CD14-positive monocyte (primary cell): ENCODE measurements around the gene FSD2. TPM values are rescaled to one million over a fixed set of nuclear protein-coding genes. Genes with fewer than 3 reads are reported as not detected.

Experiments
- DNase-seq, 3 donors: peaks; one replicate each; pipeline ENCODE4 v3.0.0-alpha.2; 2011 to 2022
- H2AFZ ChIP-seq: 2 replicates; pipeline ENCODE4 v1.6.0; 2012; ENCODE audit warnings: mild to moderate bottlenecking, low read depth, low read length, inconsistent platforms; ENCODE audit not compliant: insufficient read depth, poor library complexity, severe bottlenecking
- H3K27ac ChIP-seq, 2 donors: 1 replicate in 1 of 2; 2 replicates in 1 of 2; pipeline ENCODE4 v1.5.1; 2012 to 2013; ENCODE audit warnings: low read length in 2 of 2, control low read depth in 1 of 2, inconsistent platforms in 1 of 2, low read depth in 1 of 2, mild to moderate bottlenecking in 1 of 2
- H3K27me3 ChIP-seq, 2 donors: one replicate each; pipeline versions ENCODE4 v1.6.0 to v1.6.1; 2011 to 2013; ENCODE audit warnings: low read length in 2 of 2; ENCODE audit not compliant: control insufficient read depth in 2 of 2, insufficient read depth in 2 of 2
- H3K36me3 ChIP-seq, 2 donors: replicated peaks in 1 of 2; 1 replicate in 1 of 2; 2 replicates in 1 of 2; pipeline versions ENCODE4 v1.5.1 to v1.6.1; 2012 to 2013; ENCODE audit warnings: low read length in 2 of 2, control low read depth in 1 of 2, inconsistent platforms in 1 of 2, mild to moderate bottlenecking in 1 of 2; ENCODE audit not compliant: insufficient read depth in 2 of 2, control insufficient read depth in 1 of 2
- H3K4me1 ChIP-seq, 2 donors: 1 replicate in 1 of 2; 2 replicates in 1 of 2; pipeline versions ENCODE4 v1.5.1 to v1.6.1; 2012 to 2013; ENCODE audit warnings: low read length in 2 of 2, control low read depth in 1 of 2, inconsistent platforms in 1 of 2, mild to moderate bottlenecking in 1 of 2, moderate library complexity in 1 of 2; ENCODE audit not compliant: insufficient read depth in 2 of 2, control insufficient read depth in 1 of 2
- H3K4me2 ChIP-seq: replicated peaks from 2 replicates; pipeline ENCODE3; 2012; ENCODE audit warnings: low read length, moderate library complexity, mild to moderate bottlenecking; ENCODE audit not compliant: poor library complexity, severe bottlenecking; ENCODE audit errors: extremely low read depth
- H3K4me3 ChIP-seq, 3 experiments: fragments of 200-600 bp in 1 of 3; sonication (generic) in 1 of 3; replicated peaks in 1 of 3; 1 replicate in 2 of 3; 2 replicates in 1 of 3; pipeline ENCODE4 v1.5.1; 2011 to 2013; ENCODE audit warnings: low read length in 3 of 3, mild to moderate bottlenecking in 3 of 3, control low read depth in 2 of 3, low read depth in 2 of 3, inconsistent platforms in 1 of 3, moderate library complexity in 1 of 3
- H3K79me2 ChIP-seq: 2 replicates; pipeline ENCODE4 v1.6.0; 2012; ENCODE audit warnings: mild to moderate bottlenecking, control low read depth, inconsistent platforms, low read length, moderate library complexity; ENCODE audit not compliant: insufficient read depth
- H3K9ac ChIP-seq: 2 replicates; pipeline ENCODE4 v1.6.0; 2017; ENCODE audit warnings: low read length, mild to moderate bottlenecking; ENCODE audit not compliant: insufficient read depth, poor library complexity, severe bottlenecking
- H3K9me3 ChIP-seq, 2 donors: replicated peaks in 1 of 2; 1 replicate in 1 of 2; 2 replicates in 1 of 2; pipeline versions ENCODE4 v1.5.1 to v1.6.1; 2012 to 2013; ENCODE audit warnings: low read length in 2 of 2, control low read depth in 1 of 2; ENCODE audit not compliant: control insufficient read depth in 1 of 2, insufficient read depth in 1 of 2
- H4K20me1 ChIP-seq: 2 replicates; pipeline ENCODE4 v1.6.0; 2012; ENCODE audit warnings: mild to moderate bottlenecking, low read length, control low read depth, moderate library complexity; ENCODE audit not compliant: insufficient read depth
- H3K27ac Mint-ChIP-seq, 7 donors: one replicate each; pipeline ENCODE4 v1.8.0; 2020; ENCODE audit warnings: mild to moderate bottlenecking in 7 of 7, mixed read lengths in 7 of 7, moderate library complexity in 6 of 7, inconsistent platforms in 2 of 7
- H3K27me3 Mint-ChIP-seq, 3 donors: one replicate each; pipeline ENCODE4 v1.8.0; 2021 to 2022; ENCODE audit warnings: low read depth in 3 of 3, mild to moderate bottlenecking in 3 of 3, mixed read lengths in 3 of 3, moderate library complexity in 3 of 3, inconsistent platforms in 1 of 3
- H3K36me3 Mint-ChIP-seq, 2 donors: one replicate each; pipeline ENCODE4 v1.8.0; 2020; ENCODE audit warnings: mixed read lengths in 2 of 2, inconsistent platforms in 1 of 2, mild to moderate bottlenecking in 1 of 2
- H3K4me1 Mint-ChIP-seq: one replicate; pipeline ENCODE4 v1.8.0; 2020; ENCODE audit warnings: mild to moderate bottlenecking, mixed read lengths
- H3K4me3 Mint-ChIP-seq, 2 donors: one replicate each; pipeline ENCODE4 v1.8.0; 2020; ENCODE audit warnings: mild to moderate bottlenecking in 2 of 2, mixed read lengths in 2 of 2, moderate library complexity in 1 of 2
- H3K9me3 Mint-ChIP-seq, 7 donors: one replicate each; pipeline ENCODE4 v1.8.0; 2020 to 2022; ENCODE audit warnings: mixed read lengths in 7 of 7, mild to moderate bottlenecking in 6 of 7, moderate library complexity in 6 of 7, inconsistent platforms in 2 of 7
- CTCF ChIP-seq: fragments of 200-600 bp; IDR thresholded peaks from one replicate; pipeline ENCODE4 v1.8.0; 2022; ENCODE audit warnings: antibody characterized with exemption, mild to moderate bottlenecking
- WGBS: methylation state at CpG from one replicate; pipeline ENCODE4 v1.1.5; 2013; ENCODE audit warnings: missing lambda C conversion rate; ENCODE audit not compliant: insufficient coverage; 5-methylcytosine and 5-hydroxymethylcytosine counted together
- intact Hi-C, 2 donors: fragments of 100-400 bp; cut with micrococcal nuclease; formaldehyde crosslinking; loops; one replicate each; pipeline versions ENCODE4 v1.15.0 to v1.15.1; 2023
- polyA plus RNA-seq, 3 donors: library from polyadenylated mRNA; depleted of rRNA in 1 of 3; unstranded in 2 of 3; stranded (reverse) in 1 of 3; fragments of 300-500 nt in 2 of 3; fragments of >200 nt in 1 of 3; fragmentation: Illumina TruSeq in 2 of 3; gene quantifications; 1 replicate in 2 of 3; 2 replicates in 1 of 3; pipeline ENCODE4 v1.2.3, GENCODE V29; 2012 to 2021

FSD2 gene
- polyA plus RNA-seq, 3 donors, result 0.09 TPM; not detected in 2

- H3K27ac ChIP-seq, result no peak overlapping the region
- DNase-seq, result no peak
- H3K4me2 ChIP-seq, result no peak overlapping the region
- no peak for TF ChIP-seq CTCF
- H3K4me3 ChIP-seq, result no peak overlapping the region
- Mint-ChIP-seq H3K9me3 (no peaks in the 10 kb centered on the region), H3K27ac (no peak overlapping the region), H3K4me1 (no peaks in the 10 kb centered on the region), H3K4me3 (no peak overlapping the region), H3K27me3 (peaks cover 0 to 2% (median 1%) of the 10 kb centered on the region in 3 donors), H3K36me3 (peaks cover 1 to 8% of the 10 kb centered on the region in 2 donors)
- H2AFZ ChIP-seq, result no peak overlapping the region
- no peaks in the 10 kb centered on the region for H3K79me2 ChIP-seq
- intact Hi-C loops, result no loop called here
- no peaks in the 10 kb centered on the region for H3K27me3 ChIP-seq
- H3K4me1 ChIP-seq, result no peaks in the 10 kb centered on the region
- no CpG with 5 or more reads among the region's 3 CpGs for WGBS
- H4K20me1 ChIP-seq, result no peaks in the 10 kb centered on the region
- no peaks in the 10 kb centered on the region for H3K36me3 ChIP-seq
- no peaks in the 10 kb centered on the region for H3K9me3 ChIP-seq
- no peak overlapping the region for H3K9ac ChIP-seq
These were observed 63.7 kb downstream of the FSD2 start for GRCh38 chr15:82742134-82742533.

GRCh38 chr15:82739086-82739485 is 66.8 kb downstream of the FSD2 start:
- Histone ChIP-seq H3K4me2 (no peak overlapping the region), H3K79me2 (no peaks in the 10 kb centered on the region), H3K9ac (no peak overlapping the region), H3K27ac (no peak overlapping the region), H3K27me3 (no peaks in the 10 kb centered on the region), H3K36me3 (no peaks in the 10 kb centered on the region), H3K4me3 (no peak overlapping the region), H4K20me1 (no peaks in the 10 kb centered on the region), H3K4me1 (no peaks in the 10 kb centered on the region), H2AFZ (no peak overlapping the region), H3K9me3 (no peaks in the 10 kb centered on the region)
- no peak for DNase-seq
- Mint-ChIP-seq H3K27ac (no peak overlapping the region), H3K36me3 (peaks cover 4 to 11% of the 10 kb centered on the region in 2 donors), H3K27me3 (peaks cover 0 to 2% (median 0%) of the 10 kb centered on the region in 3 donors), H3K4me1 (no peaks in the 10 kb centered on the region), H3K9me3 (no peaks in the 10 kb centered on the region), H3K4me3 (no peak overlapping the region)
- intact Hi-C loops, result no loop called here
- no peak for TF ChIP-seq CTCF
- 17% methylated on average over 1 of the region's 2 CpGs for WGBS
